ENCODE results near the gene MMP25.

Gene MMP25

GRCh38 chr16:3030222-3031212, 15.8 kb upstream of the MMP25 start:
- DNase-seq = no peak
- Histone ChIP-seq H3K36me3 (peaks cover 23% of the 10 kb centered on the region), H3K4me3 (ENCODE audit: low read depth, low read length) (no peak overlapping the region), H3K9me3 (ENCODE audit: severe bottlenecking) (peaks cover 2% of the 10 kb centered on the region), H3K27me3 (ENCODE audit: insufficient read depth, low read depth, severe bottlenecking) (peaks cover 65% of the 10 kb centered on the region), H3K27ac (no peak overlapping the region)
- TF ChIP-seq, protein P1, sequence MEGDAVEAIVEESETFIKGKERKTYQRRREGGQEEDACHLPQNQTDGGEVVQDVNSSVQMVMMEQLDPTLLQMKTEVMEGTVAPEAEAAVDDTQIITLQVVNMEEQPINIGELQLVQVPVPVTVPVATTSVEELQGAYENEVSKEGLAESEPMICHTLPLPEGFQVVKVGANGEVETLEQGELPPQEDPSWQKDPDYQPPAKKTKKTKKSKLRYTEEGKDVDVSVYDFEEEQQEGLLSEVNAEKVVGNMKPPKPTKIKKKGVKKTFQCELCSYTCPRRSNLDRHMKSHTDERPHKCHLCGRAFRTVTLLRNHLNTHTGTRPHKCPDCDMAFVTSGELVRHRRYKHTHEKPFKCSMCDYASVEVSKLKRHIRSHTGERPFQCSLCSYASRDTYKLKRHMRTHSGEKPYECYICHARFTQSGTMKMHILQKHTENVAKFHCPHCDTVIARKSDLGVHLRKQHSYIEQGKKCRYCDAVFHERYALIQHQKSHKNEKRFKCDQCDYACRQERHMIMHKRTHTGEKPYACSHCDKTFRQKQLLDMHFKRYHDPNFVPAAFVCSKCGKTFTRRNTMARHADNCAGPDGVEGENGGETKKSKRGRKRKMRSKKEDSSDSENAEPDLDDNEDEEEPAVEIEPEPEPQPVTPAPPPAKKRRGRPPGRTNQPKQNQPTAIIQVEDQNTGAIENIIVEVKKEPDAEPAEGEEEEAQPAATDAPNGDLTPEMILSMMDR (IDR thresholded peaks at IDR 0.05; ENCODE audit: low read depth, low read length) = no peak

- DNase-seq = no peak
- peaks cover 2% of the 10 kb centered on the region for H3K9me3 ChIP-seq (ENCODE audit: severe bottlenecking)
- no peak overlapping the region for H3K4me3 ChIP-seq (ENCODE audit: low read depth, low read length)
- H3K27ac ChIP-seq = no peak overlapping the region
- peaks cover 2% of the 10 kb centered on the region; the same call in 1 of the 2 replicates for H3K36me3 ChIP-seq
- TF ChIP-seq, protein P1 (IDR thresholded peaks at IDR 0.05; ENCODE audit: low read depth, low read length) = no peak
- H3K27me3 ChIP-seq (ENCODE audit: insufficient read depth, low read depth, severe bottlenecking) = peaks cover 84% of the 10 kb centered on the region
Observed at GRCh38 chr16:3032624-3033023, 13.7 kb upstream of the MMP25 start.

DNA sequence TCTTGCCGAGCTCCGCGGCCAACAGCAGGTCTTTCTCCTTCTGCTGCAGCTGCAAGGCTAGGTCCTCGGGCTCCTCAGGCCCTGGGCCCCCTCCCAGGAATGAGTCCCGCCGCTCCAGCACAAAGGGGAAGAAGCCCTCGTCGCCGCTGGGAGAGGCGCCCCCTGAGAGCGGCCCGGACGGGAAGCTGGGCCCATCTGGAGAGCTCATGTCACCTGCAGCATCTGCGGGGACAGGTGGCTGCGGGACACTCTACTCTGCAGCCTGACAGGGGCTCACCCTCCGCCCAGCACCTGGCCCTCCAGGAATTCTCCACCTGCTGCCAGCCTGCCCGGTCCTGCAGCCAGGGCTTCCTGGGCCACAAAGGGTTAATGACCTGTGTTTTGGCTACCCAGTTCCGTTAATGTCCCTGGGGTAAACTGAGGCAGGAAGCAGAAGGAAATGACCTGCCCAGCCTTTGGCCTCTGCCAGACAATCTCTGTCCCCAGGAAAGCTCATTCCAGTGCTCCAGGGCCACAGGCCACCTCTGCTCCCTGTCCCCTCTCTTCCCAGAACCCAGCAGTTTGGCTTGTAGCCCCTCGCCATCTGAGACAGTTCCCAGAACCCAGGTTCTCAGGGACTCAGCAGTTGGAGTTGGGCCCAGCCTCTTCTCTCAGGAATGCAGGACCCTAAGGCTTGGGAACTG, 10.9 kb upstream of the MMP25 start:
- no peak for DNase-seq
- no peak overlapping the region for H3K4me3 ChIP-seq (ENCODE audit: low read depth, low read length)
- H3K27ac ChIP-seq = no peak overlapping the region
- H3K27me3 ChIP-seq (ENCODE audit: insufficient read depth, low read depth, severe bottlenecking) = peaks cover 88% of the 10 kb centered on the region
- peaks cover 5% of the 10 kb centered on the region for H3K9me3 ChIP-seq (ENCODE audit: severe bottlenecking)
- TF ChIP-seq, protein P1 (IDR thresholded peaks at IDR 0.05; ENCODE audit: low read depth, low read length) = no peak
- no peaks in the 10 kb centered on the region for H3K36me3 ChIP-seq

DNA sequence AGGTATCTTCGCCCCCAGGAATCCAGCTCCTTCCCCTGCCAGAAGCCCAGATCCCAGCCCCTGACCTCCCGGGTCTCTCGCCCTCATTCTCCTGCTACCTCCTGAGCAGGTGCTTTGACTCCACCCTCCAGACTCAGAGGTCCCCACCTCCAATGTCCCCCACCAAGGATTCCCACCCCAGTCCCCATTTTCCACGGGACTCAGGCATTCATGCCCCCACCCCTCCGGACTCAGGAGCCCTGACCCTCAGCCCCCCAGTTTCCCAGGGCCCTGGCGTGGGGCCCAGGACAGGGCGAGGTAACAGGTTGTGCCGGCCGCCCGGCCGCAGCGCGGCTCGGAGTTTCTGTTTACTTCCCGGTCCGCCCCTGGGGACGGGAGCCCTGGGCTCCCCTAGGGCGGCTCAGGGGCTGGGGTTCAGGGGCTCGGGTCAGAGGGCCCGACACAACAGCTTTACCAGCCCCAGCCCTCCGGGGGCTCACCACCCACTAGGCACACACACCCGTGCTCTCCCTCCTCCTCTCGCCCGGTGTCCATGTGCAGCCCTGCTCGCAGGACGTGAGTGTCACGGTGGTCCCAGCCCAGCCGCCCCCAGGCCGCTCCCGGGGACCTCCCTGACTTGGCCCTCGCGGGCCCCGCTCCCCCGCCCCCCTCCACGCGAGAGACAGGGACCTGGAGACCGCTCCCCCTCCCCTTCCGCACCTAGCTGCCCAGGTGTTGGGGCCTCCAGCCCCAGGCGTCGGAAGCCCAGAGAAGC, 10.2 kb upstream of the MMP25 start:
- DNase-seq = no peak
- Histone ChIP-seq H3K9me3 (ENCODE audit: severe bottlenecking) (peaks cover 5% of the 10 kb centered on the region), H3K4me3 (ENCODE audit: low read depth, low read length) (no peak overlapping the region), H3K27ac (no peak overlapping the region), H3K36me3 (no peaks in the 10 kb centered on the region), H3K27me3 (ENCODE audit: insufficient read depth, low read depth, severe bottlenecking) (peaks cover 81% of the 10 kb centered on the region)
- TF ChIP-seq, protein P1 (IDR thresholded peaks at IDR 0.05; ENCODE audit: low read depth, low read length) = no peak

- no peaks in the 10 kb centered on the region for H3K36me3 ChIP-seq
- no peak within 1 kb of the TSS for H3K4me3 ChIP-seq (ENCODE audit: low read depth, low read length)
- H3K9me3 ChIP-seq (ENCODE audit: severe bottlenecking) = peaks cover 5% of the 10 kb centered on the region
- TF ChIP-seq, protein P1 (IDR thresholded peaks at IDR 0.05; ENCODE audit: low read depth, low read length) = no peak
- peaks cover 77% of the 10 kb centered on the region for H3K27me3 ChIP-seq (ENCODE audit: insufficient read depth, low read depth, severe bottlenecking)
- no peak within 1 kb of the TSS for H3K27ac ChIP-seq
- DNase-seq = no peak
Observed at GRCh38 chr16:3036726-3037315, 9.5 kb upstream of the MMP25 start, which contains the start of gene BICDL2. Gene BICDL2, minus strand, starts transcription at chr16:3036944. Its CDS starts 1,448 bp downstream, at chr16:3035496.
